ENCODE data around the gene MAPK9.

Gene MAPK9

DNA sequence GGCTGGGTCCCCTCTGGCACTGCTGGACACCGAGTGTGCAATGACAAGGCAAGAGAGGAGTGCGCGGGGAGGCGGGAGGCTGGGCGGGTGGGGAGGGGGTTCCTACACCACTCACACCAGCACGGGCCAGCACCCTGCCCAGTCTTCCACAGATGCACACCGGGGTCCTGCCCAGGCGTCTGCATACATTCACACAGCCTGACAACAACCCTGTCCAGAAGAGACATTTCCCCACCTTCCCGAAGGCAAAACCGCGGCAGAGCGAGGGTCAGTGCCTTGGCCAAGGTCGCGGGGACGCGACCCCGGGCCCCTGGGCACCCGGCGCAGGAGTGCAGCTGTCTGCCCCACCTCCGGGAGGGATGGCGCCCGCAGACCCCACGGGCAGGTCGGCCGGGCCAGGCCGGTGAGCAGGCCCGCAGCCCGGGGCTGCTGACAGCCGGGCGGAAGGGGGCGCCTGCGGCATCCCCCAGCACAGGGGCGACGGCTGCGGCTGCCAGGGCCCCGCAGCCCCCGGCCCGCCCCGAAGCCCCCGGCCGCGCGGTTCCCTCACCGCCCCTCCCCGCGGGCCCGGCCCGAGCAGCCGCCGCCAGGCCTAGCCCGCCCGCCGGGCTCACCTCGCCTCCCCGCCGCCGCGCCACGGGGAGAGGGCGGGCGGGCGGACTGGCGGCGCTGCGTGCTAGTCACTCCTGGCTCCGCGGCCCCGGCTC, 496 bp downstream of the MAPK9 start:
- no peak for DNase-seq

DNA sequence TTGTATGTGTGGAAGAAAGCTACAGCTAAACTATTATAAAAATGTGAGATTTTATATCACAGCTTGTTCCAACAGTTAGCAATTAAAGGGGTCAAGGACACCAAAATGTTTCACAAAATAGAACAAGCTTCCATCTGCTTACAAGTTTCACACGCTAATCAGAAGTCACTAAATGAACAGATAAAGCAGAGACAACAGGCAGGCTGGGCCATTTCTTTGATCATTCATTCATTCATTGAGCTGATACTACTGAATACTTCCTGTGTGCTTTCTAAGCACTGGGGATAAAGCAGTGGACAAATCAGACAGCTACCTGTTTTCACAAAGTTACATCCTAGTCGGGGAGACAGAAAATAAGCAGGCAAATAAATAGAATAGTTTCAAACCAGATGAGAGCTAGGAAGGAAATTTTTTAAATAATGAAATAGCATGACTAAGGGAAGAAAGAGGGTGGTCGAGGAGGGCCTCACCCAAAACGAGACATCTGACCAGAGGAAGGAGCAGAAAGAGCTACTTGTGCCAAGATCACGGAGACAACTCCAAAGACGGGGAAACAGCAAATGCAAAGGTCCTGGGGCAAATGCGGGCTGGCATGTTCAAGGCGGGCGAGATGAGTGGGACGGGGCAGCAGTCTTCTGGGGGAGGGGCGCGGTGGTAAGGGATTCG, 1.2 kb downstream of the MAPK9 start:
- no peak for DNase-seq

DNA sequence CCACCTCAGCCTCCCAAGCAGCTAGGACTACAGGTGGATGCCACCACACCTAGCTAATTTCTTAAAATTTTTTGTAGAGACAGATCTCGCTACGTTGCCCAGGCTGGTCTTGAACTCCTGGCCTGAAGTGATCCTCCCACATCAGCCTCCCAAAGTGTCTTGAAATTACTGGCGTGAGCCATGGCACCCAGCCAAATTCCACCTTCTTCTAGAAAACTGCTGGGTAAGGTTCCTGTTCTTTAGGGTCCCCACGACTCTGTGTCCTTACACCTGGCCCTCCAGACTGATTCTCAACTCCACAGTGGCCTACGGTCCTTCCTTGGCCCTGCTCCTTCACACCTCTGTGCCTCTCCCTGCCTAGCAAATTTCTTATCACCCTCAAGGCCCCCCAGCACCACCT, 1.9 kb downstream of the MAPK9 start:
- no peak for DNase-seq

DNA sequence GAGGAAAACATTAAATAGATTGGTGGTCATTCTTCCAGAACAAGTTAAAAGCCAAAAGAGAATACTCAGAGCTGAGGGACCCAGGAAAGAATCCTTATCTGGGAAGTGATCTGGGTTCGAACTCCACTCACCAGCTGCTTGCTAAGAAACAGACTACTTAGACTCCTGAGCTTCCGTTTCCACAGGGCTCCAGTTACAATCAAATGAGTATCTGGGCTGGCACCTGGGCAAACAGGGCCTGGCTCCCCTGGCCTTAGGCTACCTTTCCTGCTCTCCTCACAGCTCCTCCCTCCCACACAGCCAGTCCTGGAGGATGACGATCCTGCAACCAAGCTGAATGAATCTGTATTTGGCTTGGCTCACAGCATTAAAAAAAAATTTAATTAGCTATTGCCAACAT, 2.5 kb downstream of the MAPK9 start:
- DNase-seq = no peak

DNA sequence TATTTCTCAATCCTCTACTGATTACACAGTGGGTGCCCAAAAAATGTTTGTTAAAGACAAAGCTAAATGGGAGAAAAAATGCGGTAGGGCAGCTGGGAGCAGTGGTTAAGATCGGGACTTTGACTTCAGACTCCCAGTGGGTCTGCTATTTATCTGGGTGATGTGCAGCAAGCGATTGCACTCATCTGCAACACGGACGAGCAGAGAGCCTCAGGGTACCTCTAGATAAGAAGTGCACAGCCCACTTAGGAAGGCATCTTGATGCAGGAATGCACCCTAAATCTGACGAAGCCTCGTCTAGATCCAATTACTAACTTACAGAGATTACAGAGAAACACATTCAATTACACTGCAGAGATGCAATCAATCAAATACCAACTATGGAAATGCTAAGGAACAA, 4.0 kb downstream of the MAPK9 start:
- no peak for DNase-seq

DNA sequence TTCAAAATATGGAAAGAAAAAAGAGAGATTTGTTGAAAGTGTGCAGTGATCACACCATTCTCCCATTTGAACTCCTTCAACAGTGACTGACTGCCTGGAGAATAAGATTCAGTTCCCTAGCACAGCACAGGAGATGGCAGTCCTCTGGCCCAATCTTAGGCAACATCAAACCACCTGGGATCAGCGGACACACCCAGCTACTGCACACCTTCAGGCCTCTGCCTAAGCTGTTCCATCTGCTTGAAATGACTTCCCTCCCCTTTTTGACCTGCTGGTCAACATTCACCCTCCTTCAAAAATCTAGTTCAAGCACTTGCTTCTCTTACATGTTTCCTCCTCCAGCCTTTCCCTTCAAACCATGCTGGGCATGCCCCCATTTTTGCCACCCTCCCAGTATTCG, 4.5 kb downstream of the MAPK9 start:
- DNase-seq = no peak

DNA sequence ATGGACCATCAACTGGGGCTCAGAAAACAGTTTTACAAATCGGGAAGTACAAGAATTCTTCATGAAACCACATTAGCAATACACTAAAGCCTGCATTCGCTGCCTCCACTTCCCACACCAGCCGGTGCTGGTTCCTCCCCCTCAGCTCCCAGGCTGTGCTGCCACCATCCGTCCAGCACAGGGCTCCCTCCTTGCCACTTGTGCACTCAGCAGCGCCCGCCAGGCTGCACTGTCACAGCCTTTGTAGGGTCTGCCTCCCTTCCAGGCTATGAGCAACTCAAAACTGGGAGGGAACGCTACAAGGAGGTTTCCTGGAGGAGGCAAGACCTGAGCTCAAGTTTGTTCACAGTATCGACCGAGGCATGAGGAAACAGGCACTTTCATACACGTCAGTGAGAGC, 7.7 kb downstream of the MAPK9 start:
- no peak for DNase-seq

DNA sequence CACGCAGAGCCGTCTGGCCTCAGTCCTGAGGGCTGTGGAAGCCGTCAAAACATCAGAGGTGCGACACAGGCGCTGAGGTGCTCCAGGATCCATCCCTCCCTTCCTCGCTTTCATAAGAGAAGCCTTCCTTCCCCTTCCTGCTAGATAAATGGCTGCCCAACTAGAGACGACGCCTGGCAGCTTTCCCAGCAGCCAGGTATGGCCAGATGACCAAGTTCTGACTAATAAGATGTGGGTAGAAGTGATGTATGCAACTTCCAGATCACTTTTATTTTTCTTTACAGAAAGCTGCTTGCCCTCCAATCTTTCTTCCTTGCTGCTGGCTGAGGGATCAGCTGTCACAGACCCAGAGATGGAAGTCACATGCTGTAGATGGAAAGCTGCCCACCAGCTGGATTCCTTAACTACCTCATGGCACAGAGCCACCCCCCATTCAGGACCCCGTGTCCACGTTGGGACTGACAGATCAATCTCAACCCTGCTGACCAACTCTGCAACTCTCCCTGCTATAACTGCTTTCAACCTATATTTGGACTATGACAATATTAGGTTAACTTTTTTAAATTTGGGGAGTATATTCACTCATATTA, 8.8 kb downstream of the MAPK9 start:
- no peak for DNase-seq

DNA sequence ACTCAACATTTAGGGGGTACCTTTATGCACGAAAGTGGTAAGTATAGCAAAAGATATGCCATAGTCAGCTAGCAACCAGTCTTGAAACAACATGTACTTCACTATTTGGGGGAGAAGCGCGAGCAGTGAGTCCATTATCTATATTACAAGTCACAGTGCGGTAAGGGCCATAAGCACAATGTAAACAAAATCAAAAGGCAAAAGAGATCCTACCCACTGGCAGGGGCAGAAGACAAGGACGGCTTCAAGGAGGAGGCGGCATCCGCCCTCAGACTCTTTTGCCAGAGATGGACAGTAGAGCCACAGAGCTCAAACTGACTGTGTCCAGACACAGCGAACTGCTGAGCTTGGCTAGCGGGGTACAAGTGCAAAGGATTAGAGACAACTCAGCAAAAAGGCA, 9.6 kb downstream of the MAPK9 start:
- DNase-seq = no peak

DNA sequence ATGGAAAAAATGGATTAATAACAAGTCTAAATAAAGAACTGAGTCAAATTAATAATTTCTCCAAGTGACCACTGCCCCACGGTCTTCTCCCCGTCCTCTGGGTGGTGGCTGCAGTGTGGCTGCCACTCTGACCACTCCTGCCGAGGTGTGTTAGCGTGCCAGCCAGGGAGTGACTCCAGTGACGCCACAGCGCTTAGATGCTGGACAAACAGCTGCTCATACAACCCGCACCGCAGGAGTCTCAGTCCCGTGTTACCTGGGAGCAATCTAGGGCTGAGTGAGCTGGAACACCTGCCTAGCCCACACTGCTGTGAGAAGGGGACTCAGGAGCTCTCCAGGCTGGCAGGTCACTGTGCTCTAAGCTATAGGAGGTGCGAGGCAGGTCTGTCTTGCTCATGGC, 10.2 kb downstream of the MAPK9 start:
- no peak for DNase-seq

DNA sequence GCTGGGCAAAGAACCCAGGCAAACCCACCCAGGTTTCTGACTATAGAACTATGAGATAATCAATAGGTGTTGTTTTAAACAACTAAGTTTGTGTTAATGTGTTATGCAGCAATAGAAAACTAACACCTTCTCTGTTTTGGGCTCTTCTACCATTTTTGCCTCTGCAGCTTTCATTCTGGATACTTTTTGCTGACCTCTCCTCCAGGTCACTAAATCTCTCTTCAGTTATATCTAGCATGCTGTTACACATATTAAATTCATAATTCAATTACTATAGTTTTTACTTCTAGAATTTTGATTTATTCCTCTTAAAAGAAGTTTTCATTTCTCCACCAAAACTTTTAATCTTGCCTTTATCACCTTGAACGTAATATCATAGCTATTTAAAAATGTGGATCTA, 17.2 kb downstream of the MAPK9 start:
- DNase-seq = no peak

DNA sequence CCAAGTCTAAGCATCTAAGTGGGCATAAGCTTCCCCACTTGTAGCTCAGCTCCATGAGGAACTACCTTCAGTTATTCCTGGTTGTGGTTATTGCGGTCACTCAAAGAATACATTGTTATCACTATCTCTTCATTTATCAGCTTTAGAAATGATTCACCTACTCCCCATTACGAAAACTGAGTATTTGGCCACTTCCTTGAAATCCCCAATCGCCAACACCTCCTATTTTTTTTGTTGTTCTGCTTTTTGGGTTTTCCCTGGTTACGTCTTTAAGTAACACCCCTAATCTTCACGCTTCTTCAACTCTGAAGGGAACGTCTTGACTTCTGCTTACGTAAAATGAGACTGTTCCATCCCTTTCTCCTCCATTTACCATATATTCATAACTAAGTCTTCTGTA, 20.7 kb downstream of the MAPK9 start:
- no peak for DNase-seq

DNA sequence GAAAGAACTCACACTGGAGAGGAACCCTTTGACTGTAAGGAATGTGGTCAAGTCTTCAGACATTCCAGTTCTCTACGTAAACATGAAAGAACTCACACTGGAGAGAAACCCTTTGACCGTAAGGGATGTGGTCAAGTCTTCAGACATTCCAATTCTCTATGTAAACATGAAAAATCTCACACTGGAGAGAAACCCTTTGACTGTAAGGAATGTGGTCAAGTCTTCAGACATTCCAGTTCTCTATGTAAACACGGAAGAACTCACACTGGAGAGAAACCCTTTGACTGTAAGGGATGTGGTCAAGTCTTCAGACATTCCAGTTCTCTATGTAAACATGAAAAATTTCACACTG, 32.6 kb downstream of the MAPK9 start:
- DNase-seq = no peak

DNA sequence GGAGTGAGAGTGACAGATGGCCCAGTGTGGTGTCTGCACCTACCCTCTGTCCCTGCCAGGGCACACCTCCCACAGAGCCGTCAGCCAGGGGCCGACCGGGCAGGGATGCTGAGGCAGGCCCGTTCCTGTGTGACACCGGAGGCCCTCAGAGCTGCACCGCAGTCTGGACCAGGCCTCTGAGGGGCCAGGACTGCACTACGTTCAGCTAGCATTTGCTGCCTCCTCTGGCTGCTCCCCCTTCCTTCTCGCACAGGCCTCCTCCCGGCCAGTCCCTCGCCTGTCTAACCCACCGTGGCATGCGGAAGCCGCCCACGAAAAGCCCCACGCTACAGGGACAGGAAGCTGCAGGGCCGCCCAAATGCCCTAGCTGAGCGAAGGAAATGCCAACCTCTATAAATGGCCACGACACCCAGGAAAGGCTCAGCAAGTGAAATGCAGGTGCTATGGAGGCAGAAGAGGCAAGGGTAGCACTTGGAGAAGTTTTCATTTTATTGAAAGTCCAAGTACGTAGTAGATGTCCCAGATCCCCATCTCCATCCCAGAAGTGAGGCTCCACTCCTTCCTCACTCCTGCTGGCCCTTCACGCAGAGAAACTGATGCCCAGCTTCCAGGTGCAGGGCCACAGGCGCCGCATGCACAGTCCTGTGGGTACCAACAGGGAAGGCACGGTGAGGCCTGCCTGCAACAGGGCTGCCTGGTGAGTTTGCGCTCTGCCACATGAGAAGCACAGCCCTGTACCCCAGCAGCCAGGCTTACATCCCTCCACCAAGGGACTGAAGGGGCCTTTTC, 38.7 kb downstream of the MAPK9 start:
- DNase-seq = no peak

DNA sequence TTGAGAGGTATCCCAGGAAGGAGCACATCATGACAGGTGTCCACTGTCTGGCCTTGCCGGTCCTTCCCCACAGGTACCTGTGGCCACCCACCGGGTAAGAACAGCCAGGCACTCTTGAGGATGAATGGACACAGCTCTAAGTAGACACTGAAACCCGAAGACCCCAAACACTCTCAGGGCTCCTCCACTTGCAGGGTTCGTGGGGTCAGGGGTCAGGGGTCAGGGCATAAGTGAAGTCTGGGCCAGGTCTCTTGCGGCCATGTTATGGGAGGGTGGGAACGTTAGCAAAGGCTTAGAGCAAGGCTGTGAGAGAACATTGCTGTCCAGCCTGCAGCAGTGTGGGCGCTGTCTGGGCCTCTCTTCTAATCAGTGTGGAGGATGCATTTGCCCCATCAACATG, 40.0 kb downstream of the MAPK9 start:
- no peak for DNase-seq

DNA sequence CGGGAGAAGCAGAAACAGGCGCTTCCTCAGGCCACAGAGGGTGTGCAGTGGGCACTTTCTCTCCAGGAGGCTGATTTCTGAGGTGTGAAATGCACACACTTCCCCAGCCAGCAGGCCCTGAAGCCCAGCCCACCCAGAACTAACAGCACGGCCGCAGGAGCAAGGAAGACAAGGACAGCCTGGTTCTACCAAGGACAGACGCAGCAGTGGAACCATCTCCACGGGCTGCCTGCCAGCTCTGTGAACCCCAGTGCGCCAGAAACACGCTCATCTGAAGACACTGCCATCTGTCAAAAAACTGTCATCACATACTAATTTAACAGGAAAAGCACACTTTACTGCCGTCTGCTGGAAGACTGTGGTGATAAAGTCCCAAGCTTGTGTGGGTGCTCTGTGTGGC, 40.7 kb downstream of the MAPK9 start:
- DNase-seq = no peak

DNA sequence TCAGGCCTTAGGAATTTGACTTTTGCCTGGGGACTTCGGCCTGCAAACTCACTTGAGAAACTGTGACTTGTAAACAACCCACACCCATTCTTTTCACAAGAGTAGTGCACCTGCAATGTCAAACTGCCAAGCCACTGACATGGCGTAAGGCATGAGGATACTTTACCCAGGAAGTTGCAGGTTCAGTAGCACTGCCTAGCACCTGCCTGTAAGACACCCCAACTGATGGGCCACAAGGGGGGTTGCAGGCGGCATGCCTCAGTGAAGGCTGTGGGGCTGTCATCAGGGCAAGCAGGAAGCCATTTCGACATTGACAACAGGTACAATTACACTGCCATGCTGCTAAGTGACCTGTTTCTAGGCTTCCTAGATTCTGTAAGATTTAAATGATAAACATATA, 41.6 kb downstream of the MAPK9 start:
- DNase-seq = no peak

DNA sequence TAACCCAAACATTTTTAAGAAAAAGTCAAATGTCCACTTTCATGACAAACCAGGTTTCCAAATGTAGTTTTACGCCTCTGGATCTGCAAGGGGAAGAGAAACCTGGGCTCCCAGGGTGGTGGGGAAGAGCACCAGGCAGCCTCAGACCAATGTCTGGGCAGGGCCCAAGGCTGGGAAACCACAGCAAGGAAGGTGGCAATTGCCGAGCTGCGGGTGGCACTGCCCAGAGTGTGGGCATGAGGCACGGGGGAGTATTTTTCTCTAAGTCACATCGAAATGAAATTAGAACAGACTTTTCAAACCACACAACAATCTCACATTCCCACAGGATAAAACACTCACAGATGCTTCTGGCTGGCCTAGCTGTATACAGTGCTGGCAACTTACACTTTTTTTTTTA, 50.3 kb downstream of the MAPK9 start:
- DNase-seq = no peak

DNA sequence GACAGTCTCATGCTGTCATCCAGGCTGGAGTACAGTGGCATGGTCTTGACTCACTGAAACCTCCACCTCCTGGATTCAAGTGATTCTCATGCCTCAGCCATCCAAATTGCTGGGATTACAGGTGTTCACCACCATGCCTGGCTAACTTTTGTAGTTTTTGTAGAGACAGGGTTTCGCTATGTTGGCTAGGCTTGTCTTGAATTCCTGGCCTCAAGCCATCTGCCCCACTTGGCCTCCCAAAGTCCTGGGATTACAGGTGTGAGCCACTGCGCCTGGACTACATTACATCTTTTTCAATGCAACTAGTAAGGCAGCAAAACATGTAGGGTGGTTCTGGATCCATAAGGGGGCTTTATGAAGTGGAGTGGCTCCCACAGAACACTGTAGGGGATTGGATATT, 53.3 kb downstream of the MAPK9 start:
- no peak for DNase-seq

DNA sequence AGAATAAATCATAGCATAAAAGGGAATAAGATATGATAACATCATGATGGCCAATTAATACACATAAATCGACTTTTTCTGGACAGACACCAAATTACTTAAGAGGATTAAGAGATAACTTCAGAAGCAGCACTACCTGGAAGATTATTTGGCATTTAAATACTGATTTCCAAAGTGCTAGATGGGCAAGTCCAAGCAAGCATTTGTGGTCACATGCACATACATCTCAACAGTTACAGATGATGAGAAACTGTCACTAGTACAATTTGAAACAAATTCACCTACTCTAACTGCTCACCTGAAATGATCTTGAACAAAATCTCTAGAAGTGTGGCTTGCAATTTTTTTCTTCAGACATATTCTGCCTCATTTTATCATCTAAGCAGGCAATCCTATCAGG, 56.0 kb downstream of the MAPK9 start:
- DNase-seq = no peak

DNA sequence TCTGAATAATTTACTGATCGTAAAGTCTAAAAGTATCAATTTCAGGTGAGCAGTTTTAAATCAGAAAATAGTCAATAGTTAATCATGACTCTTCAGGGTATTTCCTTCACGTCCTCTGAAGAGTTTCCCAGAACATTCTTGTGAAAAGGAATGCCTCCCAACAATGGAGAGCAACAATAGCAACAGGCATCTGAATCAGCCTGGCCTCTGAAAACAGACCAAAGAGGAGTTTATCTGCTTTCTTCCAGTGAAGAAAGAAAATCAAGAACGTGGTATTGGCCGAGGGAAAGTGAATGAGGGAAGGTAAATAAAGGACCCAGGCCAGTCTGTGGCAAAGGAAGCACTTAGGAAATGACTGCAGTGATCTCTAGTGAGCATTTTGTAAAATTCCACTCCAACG, 56.8 kb downstream of the MAPK9 start:
- DNase-seq = no peak

DNA sequence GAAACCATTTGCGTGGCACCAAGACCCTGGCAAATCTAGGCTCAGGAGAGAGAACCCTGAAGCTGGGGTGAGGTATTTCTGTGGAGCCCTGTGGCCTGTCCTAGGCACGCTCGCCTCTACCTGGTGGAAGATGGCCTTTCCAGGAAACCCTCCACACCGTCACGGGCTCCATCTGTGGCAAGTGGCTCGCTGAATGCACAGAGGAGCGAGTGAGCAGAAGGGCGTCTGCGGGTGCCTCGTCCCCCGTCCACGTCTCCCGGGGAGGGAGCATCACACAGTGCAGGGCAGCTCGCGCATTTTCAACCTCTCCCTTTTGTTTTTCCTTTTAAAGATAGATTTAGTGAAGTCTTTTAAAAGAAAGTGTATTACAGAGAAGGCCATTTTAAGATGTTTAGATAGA, 57.6 kb downstream of the MAPK9 start:
- no peak for DNase-seq

DNA sequence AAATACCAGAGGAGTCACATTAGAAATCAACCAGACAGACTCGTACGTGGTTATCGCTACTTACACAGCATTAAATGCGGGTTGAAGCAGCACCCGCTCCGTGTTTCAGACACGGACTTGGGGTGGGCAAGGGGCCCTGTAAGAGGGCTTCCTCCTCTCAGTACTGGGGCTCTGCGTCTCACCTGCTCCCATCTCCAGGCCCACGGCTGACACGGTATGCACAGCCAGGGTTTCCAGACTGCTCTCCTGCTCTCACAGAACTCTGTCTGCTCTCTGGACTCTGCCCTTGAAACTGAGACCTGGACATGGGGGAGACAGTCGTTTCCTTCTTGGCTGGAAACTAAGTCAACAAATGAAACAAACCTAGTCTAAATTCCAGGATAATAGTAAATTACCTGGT, 58.2 kb downstream of the MAPK9 start:
- DNase-seq = no peak

DNA sequence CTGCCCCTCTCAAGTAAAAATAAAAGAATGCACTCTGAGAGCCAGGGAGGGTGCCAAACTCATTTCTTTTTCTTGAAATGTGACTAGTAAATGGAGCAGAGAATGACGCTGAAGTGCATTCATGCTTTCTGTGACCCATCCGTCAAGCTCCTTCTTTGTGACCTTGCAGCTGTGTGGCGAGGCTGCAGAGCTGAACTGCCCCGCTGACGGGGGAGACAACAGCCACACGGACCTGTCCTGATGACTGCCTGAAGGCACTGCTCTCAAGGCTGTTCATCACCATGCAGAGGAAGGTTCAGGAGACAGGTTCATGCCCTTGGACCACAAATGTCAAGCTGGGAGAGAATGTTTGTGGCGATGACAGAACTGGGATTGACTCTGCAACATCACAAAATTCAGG, 61.9 kb downstream of the MAPK9 start:
- DNase-seq = no peak
